GM18498 (cell line): ENCODE results near the gene PCSK5.
"Not testable (repeated sequence)": the region's sequence is repeated elsewhere in the genome, so short reads cannot be mapped to it uniquely, and the experiment has no call there.

Experiments used
- ATAC-seq: cut with Tn5 transposase; IDR thresholded peaks from one replicate; pipeline ENCODE4 v1.9.1; 2021; ENCODE audit warnings: mild to moderate bottlenecking, moderate library complexity; ENCODE audit not compliant: unreplicated experiment

Gene PCSK5

DNA sequence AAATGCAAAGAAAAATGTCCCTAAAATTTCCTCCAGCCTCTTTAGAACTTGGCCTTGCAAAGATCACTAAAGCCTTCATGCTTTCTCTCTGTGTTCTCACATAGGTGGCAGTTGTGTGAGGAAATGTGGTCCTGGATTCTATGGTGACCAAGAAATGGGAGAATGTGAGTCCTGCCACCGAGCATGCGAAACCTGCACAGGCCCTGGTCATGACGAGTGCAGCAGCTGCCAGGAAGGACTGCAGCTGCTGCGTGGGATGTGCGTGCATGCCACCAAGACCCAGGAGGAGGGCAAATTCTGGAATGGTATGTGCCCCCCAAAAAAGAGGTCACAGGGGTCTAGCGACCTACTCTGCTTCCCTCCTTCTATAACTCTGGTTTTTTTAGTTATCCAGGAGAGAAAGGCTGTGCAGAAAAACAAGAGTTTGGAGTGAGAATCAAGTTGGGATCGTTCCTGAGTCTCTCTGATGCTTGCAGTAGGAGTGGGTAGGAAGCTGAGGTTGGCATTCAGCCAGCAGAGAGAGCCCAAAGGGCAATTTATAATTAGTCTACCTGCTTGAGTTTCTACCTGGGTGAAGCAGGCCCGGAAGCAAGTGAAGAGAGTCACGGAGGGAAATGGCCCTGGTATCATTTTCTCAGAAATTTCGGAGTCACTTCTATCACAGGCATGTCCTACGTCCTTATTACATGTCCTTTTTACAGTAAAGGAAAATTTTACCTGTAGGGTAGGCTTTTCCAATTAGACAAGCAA lies 406.3 kb downstream of the PCSK5 start:
- ATAC-seq, result no peak

DNA sequence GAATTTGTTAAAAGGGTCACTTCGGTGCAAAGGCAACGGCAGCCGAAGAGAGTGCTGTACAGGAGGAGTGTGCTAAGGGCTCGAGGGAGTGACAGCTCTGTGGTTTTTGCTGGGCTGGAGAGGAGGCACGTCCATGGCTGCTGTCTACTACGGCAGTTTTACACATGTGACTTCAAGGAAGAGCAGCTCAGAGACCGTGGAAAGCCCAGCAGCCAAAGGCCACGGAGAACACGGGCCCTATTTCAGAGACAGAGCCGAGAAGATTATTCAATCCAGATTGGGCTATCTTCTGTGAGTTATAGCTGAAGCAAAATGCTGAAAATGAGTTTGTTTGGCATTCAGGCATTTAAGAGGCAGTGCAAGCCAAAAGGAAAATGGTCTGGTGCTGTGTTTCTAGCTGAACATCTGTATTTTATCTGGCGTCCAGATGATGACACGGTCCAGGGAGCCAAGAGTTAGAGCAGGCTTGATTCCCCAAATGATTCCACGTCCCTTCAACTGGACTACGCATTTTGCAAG lies 407.3 kb downstream of the PCSK5 start:
- no peak for ATAC-seq

DNA sequence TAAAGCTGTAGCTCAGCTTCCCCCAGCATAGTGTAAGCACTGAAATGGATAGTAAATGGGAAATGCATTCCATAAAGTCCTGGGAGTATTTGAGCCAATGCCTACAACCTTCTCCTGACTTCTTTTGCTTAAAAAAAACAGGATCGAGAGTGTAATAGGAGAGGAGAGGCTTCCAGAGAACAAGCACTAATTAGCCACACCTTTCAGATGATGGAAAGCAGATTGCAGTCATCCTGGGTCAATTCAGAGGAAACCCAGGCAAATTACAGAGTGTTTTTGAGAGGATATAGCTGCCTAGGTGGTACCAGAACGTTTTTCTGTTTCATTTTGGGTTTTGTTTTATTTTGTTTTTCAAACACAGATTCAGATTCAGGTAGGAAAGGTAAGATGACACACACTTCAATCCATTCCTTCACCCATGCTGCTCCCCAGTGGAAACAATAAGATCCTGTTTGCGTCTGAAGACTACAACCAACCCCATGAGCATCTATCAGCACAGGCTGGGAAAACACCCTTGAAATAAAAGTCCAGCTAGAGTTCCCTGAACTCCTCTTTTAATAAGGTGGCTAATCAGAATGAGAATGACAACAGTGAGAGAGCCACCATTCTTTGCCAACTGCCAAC lies 408.2 kb downstream of the PCSK5 start:
- no peak for ATAC-seq

DNA sequence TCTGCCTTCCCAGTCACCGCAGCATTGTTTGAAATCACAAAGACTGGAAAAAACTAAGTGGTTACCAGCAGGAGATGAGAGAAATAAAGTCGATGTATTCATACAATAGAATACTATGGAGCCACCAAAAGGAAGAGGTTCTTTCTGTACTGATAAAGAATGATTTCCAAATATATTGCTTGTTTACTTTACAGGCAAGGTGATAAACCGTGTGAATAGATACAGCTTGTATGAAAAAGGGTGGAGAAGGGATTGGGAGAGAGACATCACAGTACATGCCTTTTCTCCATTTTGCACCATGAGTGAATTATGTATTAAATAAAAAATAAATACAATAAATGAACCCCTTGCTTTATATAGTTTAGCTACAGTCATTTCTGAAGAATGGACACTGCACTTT lies 412.1 kb downstream of the PCSK5 start:
- no peak for ATAC-seq

DNA sequence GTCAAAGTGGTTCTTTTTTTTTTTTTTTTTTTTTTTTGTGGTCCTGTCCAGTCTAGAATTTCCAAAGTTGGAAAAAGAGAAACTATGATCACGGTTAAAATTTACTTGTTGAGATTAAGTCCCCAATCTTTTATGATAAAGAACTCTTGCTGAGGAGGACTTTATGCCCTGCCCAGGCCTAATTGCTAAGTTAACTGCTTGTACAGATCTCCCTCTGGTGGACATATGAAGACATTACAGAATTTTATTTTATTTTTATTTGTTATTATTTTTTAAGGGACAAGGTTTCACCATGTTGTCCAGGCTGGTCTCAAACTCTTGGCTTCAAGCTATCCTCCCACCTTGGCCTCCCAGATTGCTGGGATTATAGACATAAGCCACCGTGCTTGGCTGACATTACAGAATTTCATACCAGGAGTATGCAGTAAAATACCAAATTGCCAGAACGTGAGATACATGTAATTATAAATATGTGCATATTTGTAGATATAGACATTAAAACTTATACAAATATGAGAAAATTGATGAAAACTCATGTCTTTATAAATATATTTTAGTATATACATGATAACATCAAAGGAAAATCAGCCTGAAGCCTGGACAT lies 412.6 kb downstream of the PCSK5 start:
- peak; percentile 72 for ATAC-seq

DNA sequence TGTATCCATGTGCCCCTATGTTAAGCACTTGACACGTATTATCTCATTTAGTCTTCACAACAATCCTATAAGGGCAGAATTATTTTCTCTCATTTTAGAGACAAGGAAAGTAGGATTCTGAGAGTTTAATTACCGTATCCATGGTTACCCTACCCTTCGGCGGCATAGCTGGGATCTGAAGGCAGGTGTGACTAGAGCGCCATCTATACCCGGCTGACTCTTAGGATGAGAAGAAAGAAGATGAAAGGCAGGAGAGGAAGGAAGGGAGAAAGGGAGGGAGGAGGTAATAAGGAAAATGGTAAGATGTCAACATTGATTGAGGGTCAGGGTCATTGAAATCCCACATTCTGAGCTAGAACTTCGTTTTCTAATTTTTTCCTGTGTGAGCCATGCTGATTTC lies 416.6 kb downstream of the PCSK5 start:
- not testable (repeated sequence) for ATAC-seq

DNA sequence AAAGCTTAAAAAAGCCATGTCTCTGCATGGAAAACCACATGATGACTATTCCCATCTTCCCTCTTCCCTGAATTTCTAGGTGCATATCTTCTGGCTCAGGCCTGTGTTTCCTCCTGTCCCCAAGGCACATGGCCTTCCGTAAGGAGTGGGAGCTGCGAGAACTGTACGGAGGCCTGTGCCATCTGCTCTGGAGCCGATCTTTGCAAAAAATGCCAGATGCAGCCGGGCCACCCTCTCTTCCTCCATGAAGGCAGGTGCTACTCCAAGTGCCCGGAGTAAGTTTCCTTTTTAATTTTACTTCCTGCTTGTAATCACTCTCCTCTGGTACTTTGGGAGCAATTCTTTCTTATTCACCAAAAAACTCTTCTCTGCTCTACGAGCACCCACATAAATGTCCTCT lies 420.1 kb downstream of the PCSK5 start:
- ATAC-seq, result no peak

DNA sequence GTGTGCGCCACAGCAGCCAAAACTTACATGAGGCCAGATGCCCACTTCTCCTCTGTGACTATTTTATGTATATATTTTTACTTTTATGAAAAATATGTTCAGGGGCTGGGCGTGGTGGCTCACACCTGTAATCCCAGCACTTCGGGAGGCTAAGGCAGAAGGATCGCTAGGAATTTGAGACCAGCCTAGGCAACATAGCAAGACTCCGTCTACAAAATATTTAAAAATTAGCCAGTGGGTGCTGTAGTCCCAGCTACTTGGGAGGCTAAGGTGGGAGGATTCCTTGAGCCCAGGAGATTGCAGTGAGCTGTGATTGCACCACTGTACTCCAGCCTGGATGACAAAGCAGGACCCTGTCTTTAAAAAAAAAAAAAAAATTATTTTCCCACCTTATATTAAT lies 420.5 kb downstream of the PCSK5 start:
- no peak for ATAC-seq

DNA sequence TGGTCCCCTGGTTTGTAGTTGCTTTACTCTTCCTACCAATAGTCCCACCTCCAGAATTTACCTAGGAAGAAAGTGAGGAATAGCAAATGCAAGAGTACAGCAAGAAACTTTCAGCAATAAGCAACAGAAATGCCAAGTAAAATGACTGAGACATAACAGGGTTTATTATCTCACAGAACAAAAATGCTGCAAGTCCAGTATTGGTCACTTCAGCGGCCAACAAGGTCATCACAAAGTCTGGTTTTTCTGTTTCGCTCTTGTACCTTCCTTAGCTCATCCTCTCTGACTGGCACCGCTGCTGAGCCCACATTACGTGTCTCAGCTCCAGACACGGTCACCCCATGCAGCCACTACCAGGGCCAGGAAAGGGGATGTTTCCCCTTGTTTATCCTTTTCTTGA lies 421.1 kb downstream of the PCSK5 start:
- no peak for ATAC-seq

DNA sequence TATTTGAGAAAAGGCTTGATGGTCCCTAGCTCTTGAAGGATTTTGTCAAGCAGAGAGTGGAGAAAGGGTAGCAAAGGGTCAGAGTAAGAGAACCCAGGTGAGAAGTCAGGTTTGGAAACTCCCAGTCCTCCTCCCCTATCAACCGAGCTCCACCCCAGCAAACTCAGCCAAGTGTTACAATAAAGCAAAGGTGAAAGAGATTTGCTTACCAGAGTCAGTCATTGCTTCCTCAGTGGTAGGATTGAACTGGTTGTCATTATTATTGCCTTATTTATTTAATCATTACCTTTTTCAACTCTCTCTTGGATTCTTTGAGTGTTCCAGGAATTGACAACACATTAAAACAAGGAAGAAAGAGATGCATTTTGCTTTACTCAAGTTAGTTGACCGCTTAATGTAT lies 423.3 kb downstream of the PCSK5 start:
- no peak for ATAC-seq

DNA sequence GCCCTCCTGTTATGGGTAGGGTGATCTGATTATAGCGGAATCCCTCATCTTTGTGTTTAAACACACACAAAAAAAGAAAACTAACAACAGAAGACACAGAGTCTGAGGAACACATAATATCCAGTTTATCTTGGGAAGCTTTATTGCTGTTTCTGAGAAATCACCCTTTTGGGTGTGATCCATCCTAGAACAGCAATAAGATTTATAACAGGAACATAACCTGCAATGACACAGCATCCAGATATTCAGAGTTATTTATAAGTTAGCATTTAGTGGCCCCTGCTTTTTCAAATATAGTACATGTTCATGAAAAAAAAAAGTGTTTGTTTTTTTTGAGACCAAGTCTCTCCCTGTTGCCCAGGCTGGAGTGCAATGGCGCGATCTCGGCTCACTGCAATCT lies 423.8 kb downstream of the PCSK5 start:
- no peak for ATAC-seq

DNA sequence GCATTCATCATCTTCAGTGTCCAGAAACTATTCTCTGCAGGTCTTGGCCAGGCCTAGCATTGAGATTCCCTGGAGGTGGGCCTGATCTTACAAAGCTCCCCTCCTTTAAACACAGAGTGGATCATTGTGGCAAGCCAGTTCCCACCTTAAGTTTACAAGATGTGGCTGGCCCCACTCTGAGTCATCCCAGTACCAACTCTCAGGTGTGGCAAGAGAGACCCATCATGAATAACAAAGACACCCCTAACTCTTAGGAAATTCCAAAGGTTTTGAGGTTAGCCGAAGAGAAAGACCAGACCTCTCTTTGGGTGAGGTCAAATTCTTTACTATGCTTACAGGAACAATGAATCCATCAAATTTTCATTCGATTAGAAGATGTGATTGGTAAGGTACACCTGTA lies 425.6 kb downstream of the PCSK5 start:
- ATAC-seq, result no peak

DNA sequence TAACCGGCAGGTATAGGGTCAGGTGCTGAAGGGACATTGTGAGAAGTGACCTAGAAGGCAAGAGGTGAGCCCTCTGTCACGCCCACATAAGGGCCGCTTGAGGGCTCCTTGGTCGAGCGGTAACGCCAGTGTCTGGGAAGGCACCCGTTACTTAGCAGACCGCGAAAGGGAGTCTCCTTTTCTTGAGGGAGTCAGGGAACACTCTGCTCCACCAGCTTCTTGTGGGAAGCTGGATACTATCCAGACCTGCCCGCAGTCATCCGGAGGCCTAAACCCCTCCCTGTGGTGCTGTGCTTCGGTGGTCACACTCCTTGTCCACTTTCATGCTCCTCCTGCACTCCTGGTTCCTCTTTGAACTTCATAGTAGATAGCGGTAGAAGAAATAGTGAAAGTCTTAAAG lies 429.0 kb downstream of the PCSK5 start:
- ATAC-seq, result not testable (repeated sequence)

DNA sequence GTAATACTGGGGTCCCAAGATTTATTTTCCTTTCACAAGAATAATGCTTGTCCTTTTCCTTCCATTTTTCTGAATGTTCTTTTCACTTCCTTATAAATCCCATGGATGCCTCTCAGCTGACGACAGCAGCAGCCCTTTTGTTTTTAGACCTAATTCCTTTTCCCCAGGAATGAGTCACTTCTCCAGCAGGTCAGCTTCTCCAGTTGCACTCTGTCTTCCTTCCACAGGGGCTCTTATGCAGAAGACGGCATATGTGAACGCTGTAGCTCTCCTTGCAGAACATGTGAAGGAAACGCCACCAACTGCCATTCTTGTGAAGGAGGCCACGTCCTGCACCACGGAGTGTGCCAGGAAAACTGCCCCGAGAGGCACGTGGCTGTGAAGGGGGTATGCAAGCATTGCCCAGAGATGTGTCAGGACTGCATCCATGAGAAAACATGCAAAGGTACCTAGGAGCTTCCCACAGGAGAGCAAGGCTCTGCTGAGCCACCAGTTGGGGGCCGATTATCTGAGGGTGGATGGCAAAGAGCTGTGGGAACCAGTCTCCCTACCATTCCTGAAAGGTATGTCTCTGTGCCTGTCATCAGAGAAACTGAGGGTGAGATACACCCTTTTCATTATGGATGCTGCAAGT lies 430.8 kb downstream of the PCSK5 start:
- ATAC-seq, result no peak

DNA sequence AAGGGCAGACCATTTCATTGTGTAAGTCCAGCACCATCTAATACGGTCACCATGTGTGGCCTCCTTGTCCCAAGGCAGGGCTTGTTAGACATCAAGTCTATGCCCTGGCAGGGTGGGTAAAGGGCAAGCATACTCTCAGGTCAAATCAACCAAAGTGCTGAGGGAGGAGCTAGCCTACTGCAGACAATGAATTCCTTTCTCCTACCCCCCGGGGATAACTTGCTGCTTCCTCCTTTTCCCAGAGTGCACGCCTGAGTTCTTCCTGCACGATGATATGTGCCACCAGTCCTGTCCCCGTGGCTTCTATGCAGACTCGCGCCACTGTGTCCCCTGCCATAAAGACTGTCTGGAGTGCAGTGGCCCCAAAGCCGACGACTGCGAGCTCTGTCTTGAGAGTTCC lies 432.3 kb downstream of the PCSK5 start:
- ATAC-seq, result no peak

DNA sequence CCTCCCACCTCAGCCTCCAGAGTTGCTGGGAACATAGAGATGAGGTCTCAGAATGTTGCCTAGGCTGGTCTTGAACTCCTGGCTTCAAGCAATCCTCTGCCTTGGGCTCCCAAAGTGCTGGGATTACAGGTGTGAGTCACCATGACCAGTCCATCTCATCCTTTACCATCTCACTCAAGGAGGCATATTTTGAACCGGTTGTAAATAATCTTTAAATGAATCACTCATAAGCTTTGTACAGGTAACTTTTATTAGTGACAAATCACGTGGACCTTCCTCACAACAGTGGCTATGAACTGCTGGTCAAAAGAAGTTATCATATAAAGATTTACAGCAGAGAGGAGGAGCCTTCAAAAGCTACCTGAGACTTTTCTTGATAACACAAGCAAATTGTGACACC lies 433.0 kb downstream of the PCSK5 start:
- no peak for ATAC-seq

DNA sequence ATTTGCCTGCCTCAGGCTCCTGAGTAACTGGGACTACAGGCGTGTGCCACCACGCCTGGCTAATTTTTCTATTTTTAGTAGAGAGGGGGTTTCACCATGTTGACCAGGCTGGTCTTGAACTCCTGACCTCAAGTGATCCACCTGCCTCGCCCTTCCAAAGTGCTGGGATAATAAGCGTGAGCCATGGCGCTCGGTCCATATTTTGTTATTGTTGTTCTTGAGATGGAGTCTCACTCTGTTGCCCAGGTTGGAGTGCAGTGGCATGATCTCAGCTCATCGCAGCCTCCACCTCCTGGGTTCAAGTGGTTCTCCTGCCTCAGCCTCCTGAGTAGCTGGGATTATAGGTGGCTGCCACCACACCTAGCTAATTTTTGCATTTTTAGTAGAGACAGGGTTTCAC lies 433.6 kb downstream of the PCSK5 start:
- ATAC-seq, result not testable (repeated sequence)

DNA sequence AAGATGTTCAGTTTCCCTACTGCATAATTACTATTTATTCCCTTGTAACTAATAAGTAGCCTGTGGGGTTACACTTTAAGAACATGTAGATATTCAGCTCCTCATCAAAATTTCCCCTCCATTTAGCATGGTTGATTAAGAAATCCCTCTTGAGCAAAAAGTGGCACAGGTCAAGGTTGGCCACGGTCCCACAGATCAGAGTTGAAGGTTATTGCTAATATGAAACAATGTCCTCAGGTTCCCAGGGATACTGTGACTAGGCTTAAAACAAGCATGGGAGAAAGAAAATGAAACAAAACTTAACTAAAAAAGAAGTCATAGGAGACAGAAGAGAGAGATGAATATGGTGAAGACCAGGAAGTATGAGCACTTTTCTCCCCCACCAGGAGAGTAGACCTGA lies 439.6 kb downstream of the PCSK5 start:
- no peak for ATAC-seq

DNA sequence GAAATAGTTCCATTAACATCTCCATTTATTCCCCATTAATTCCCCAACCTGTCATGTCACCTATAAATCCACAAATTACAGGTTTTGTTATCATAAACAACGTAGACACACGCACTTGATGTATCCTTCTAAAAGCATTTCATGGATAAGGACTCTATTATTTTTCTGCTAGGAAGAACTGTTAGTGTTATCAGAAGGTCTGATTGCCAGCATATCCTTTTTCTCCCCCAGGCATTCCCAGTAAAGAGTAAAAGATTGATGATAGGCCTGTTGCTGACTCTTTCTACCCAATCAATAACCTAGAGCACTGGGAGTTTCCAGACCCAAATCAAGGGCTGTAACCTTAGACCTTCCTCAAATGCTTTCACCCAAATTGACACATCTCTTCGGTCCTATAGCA lies 442.9 kb downstream of the PCSK5 start:
- no peak for ATAC-seq

DNA sequence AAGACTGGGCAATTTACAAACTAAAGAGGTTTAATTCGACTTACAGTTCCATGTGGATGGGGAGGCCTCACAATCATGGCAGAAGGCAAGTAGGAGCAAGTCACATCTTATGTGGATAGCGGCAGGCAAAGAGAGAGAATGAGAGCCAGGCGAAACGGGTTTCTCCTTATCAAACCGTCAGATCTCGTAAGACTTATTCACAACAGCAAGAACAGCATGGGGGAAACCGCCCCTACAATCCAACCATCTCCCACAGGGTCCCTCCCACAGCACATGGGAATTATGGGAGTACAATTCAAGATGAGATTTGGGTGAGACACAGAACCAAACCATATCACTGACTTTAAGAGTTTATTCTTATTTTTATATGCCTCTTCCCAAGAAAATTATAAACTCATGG lies 443.5 kb downstream of the PCSK5 start:
- no peak for ATAC-seq

DNA sequence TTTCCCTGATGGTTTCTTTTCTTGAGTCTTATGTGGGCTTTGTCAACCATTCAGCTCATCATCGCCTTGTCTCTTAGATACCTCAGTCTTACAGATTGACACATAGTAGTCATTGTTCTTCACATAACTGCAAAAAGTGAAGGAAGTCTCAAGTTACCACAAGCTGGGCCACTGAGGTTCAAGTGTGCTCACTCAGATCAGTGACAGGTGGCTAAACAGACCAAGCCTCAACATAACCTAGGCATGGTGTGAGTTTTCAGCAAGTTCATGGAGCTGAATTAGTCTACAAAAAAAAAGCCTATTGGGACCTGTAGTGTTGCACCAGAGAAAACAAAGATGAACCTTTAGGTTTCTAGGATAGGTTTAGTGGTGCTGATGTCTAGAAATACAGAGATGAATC lies 445.6 kb downstream of the PCSK5 start:
- ATAC-seq, result no peak

DNA sequence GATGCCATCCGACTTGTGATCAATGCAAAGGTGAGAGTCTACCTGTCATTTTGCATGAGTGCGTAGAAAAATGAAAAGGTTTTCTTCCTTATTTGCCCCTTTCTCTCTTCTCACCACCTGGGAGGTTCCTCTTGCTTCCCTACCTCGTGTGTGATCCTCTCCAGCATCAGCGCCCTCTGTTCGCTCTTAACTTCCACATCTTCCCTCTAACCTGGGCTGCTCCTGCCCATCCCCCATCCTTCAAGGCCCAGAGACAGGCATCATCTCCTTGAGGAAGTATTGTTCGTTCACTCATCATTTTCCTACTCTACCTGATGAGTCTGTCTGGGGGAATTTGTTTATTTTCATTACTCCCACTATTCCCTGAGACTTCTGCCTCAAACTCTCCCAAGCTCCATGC lies 447.9 kb downstream of the PCSK5 start:
- no peak for ATAC-seq
